Heart left ventricle (tissue), 13 donors: ENCODE data around the gene FAM171A1.

Experiments used
- POLR2A ChIP-seq, 2 donors: fragments of 450-650 bp; IDR thresholded peaks; one replicate each; pipeline ENCODE4 v1.6.1; 2017; ENCODE audit warnings: antibody characterized with exemption in 2 of 2, mild to moderate bottlenecking in 2 of 2, moderate library complexity in 2 of 2
- TF ChIP-seq, protein P1 (sequence below), 12 donors: fragments of 200-600 bp; sonication (generic) in 4 of 12; IDR thresholded peaks; one replicate each; pipeline versions ENCODE4 v1.5.0 to v1.8.0; 2018 to 2022; ENCODE audit warnings: antibody characterized with exemption in 12 of 12, mild to moderate bottlenecking in 5 of 12
- donor health status: ischemic (EF 13 %, LVEDD 7.1; RV severe dilation, severe dysfunction).
- donor health status: DM: no; HTN: yes; CAD: no.
- donor health status: DM: no; HTN: no; CAD: no.
- donor health status: ischemic (EF 25% LVEDD 6.9; RV normal size, moderate dysfunction).
- donor health status: ischemic (EF 25% LVEDD 5.7; RV mildly dilated, moderate dysfunction).
- donor health status: ischemic (EF 35%, LVEDD 5.7; RV mildly dilated, moderate dysfunction).
- donor health status: nonischemic (EF 11% LVEDD 7.7; RV severe dilation, severe dysfunction).
- donor health status: DM: yes; HTN: yes; CAD: no.
- donor health status: PGD.
- donor health status: ischemic (EF 29% LVEDD 5.4; RV normal size, mild dysfunction).
- donor health status: nonischemic (EF 23%, LVEDD 6.1; RV moderate dilation, normal function).

DNA sequence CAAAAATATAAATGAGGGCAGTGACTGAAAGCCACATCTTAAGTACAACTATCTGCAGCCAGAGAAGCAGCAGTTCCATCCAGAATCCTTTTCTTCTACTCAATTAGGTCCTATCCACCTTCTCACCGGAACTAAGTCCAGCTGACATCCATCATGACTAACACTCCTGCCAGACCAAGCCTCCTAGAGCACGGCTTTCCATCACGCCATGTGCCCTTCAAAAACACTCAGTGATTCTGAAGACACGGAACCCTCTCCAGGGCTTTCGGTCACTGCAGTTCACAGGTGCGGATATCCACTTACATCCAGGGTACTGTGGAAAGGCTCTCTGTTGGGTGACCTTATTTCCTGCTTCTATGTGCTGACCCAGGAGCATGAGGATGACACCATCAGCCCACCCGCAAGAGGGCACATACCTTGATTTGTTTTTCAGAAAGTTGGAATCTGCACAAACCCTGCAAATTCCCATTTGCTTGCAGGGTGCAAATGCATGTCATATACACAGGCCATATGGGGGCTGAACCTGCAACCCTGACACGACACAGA lies 64.3 kb downstream of the FAM171A1 start:
- TF ChIP-seq, protein P1, sequence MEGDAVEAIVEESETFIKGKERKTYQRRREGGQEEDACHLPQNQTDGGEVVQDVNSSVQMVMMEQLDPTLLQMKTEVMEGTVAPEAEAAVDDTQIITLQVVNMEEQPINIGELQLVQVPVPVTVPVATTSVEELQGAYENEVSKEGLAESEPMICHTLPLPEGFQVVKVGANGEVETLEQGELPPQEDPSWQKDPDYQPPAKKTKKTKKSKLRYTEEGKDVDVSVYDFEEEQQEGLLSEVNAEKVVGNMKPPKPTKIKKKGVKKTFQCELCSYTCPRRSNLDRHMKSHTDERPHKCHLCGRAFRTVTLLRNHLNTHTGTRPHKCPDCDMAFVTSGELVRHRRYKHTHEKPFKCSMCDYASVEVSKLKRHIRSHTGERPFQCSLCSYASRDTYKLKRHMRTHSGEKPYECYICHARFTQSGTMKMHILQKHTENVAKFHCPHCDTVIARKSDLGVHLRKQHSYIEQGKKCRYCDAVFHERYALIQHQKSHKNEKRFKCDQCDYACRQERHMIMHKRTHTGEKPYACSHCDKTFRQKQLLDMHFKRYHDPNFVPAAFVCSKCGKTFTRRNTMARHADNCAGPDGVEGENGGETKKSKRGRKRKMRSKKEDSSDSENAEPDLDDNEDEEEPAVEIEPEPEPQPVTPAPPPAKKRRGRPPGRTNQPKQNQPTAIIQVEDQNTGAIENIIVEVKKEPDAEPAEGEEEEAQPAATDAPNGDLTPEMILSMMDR (IDR thresholded peaks at IDR 0.05), result no peak
- TF ChIP-seq POLR2A (IDR thresholded peaks at IDR 0.05), result no peak
